ENCODE results near the gene LRCOL1. TPM values are rescaled to one million over a fixed set of nuclear protein-coding genes. Genes with fewer than 3 reads are reported as not detected.

LRCOL1 gene
- total and polyA plus RNA-seq, 12 donors: 0.17 to 0.28 TPM; not detected in 10

DNA sequence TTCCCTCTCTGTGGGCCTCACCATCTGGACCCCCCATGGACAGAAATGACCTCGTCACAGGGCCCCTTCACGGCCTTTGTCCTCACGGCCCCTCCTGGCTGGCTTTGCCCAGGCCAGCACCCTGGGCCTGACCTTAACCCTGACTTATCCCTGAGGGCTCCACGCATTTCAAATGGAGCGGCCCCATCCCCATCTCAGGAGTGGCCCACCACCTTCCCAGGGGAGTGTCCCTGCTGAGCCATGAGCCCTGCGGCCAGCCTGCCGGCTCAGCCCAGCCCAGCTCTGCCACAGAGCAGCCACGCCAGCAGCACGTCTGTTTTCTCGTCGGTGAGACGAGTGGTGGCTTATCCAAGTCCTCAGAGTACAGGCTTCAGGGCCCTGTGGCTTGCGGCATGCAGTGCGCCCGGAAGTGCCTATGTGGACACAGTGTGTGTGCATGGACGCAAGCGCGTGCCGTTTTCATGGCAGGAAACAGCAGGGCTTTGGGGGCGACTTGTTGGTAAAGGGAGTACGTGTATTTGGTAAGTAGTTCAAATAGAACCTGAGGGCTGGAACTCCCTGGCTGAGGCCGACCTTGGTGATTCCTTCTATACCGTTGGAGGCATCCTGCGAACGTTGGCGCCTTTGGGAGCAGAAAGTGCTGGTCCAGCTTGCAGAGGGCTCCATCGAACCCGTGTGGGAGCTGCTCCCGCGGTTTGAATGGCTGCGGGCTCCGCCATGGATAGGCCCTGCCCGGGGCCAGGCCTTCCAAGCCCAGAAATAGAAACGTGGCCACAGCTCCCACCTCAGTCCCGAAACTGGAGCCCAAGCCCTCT, 52.1 kb downstream of the LRCOL1 start:
- Histone ChIP-seq H3K9me3 (no peaks in the 10 kb centered on the region), H3K4me1 (peaks cover 6 to 24% (median 18%) of the 10 kb centered on the region in 9 donors), H3K27ac (no peak overlapping the region), H3K36me3 (peaks cover 0 to 11% (median 0%) of the 10 kb centered on the region in 9 donors), H3K27me3 (peaks cover 0 to 36% (median 0%) of the 10 kb centered on the region in 7 donors), H3K4me3 (no peak overlapping the region)
- no peak for ATAC-seq
- TF ChIP-seq CTCF (IDR thresholded peaks at IDR 0.05): no peak
- no peak for DNase-seq
- intact Hi-C loops (cut with DNase I): no loop called here
- 83 to 85% methylated on average over 35 of the region's 35 CpGs for WGBS, 2 donors

DNA sequence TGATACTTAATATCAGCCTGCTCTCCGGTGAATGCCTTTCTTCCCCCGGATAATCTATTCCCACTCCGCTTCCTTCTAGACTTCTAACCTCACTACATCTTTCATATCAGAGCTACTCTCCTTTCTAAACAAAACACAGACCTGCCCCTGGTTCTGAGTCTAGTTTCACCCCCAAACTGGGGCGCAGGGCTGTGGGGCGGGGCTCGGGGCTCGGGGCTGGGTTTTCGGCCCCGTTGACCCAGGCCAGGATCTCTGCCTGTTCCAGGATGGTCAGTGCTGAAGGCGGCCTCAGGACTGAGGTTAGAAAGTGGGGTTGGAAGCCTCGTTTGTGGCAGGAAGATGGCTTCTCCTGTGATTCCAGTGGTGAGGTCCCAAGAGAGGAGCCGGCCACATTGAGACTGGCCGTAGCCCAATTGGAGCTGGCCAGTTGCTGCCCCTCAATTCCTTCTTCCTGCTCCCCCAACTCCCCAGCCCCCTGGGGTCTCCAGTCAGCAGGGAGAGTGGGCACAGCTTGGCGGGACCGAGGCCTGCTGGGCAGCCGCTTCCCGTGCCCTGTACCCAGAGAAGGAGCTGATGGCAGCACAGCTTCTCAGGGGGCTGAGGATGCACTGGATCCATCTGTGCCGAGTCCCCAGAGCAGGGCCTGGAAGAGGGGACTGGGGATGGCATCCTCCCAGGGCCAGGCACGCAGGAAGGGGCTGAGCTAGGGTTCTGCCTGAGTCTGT, 52.9 kb downstream of the LRCOL1 start:
- H3K4me1 ChIP-seq: peaks cover 6 to 24% (median 18%) of the 10 kb centered on the region in 9 donors
- intact Hi-C loops (cut with DNase I): no loop called here
- no peak overlapping the region for H3K4me3 ChIP-seq
- DNase-seq (no peak), ATAC-seq (no peak)
- no peak overlapping the region for H3K27ac ChIP-seq
- peaks cover 0 to 36% (median 0%) of the 10 kb centered on the region in 7 donors for H3K27me3 ChIP-seq
- H3K36me3 ChIP-seq: peaks cover 0 to 19% (median 0%) of the 10 kb centered on the region in 9 donors
- 92 to 93% methylated on average over 19 of the region's 19 CpGs for WGBS, 2 donors
- H3K9me3 ChIP-seq: no peaks in the 10 kb centered on the region
- TF ChIP-seq CTCF (IDR thresholded peaks at IDR 0.05): no peak

DNA sequence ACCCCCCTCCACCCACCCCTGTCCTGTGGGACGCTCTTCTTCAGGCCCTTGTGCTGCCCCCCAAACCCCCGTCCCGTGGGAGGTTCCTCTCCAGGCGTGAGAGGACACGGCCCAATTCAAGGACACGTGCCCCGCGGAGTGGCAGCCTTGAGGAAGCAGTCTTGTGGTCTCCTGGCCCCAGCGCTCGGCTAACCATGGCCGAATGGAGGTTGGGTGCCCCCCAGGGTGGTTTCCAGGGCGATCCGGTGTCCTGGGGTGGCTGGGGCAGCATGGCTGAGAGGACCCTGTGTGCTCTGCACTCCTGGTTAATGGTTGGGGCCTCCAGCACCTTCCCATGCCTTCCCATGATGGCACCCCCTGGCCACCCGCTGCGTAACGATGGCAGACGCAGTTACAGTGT, 53.6 kb downstream of the LRCOL1 start:
- H3K36me3 ChIP-seq: peaks cover 0 to 25% (median 0%) of the 10 kb centered on the region in 9 donors
- no peaks in the 10 kb centered on the region for H3K9me3 ChIP-seq
- no peak overlapping the region for H3K27ac ChIP-seq
- intact Hi-C loops (cut with DNase I): no loop called here
- H3K27me3 ChIP-seq: peaks cover 0 to 36% (median 0%) of the 10 kb centered on the region in 7 donors
- no peak overlapping the region for H3K4me3 ChIP-seq
- no peak for TF ChIP-seq CTCF (IDR thresholded peaks at IDR 0.05)
- ATAC-seq (no peak), DNase-seq (no peak)
- H3K4me1 ChIP-seq: peaks cover 6 to 24% (median 18%) of the 10 kb centered on the region in 9 donors
- WGBS, 2 donors: 89% methylated on average over 17 of the region's 17 CpGs

DNA sequence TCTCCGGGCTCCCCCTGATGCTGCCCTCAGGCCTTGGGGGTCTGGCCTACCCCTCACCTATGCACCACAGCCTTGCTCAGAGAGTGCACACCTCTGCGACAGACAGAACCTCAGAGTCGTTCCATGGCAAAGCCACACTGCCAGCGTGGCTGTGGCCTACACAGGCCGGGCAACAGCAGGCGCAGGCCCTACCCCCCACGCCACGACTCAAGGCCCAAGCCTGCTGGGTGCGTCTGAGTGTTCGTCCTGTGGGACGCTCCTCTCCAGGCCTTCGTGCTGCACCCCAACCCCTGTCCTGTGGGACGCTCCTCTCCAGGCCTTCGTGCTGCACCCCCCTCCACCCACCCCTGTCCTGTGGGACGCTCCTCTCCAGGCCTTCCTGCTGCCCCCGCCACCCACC, 54.2 kb downstream of the LRCOL1 start:
- Histone ChIP-seq H3K4me3 (no peak overlapping the region), H3K36me3 (peaks cover 0 to 31% (median 0%) of the 10 kb centered on the region in 9 donors), H3K27ac (no peak overlapping the region), H3K27me3 (peaks cover 0 to 36% (median 0%) of the 10 kb centered on the region in 7 donors), H3K9me3 (no peaks in the 10 kb centered on the region), H3K4me1 (peaks cover 6 to 24% (median 18%) of the 10 kb centered on the region in 9 donors)
- no peak for TF ChIP-seq CTCF (IDR thresholded peaks at IDR 0.05)
- ATAC-seq (no peak), DNase-seq (no peak)
- intact Hi-C loops (cut with DNase I): no loop called here
- 95 to 97% methylated on average over 16 of the region's 16 CpGs for WGBS, 2 donors

All from heart right ventricle (tissue), 16 donors.